Naive thymus-derived CD8-positive, alpha-beta T cell (primary cell): ENCODE data around the gene CCND1. TPM values are rescaled to one million over a fixed set of nuclear protein-coding genes. Genes with fewer than 3 reads are reported as not detected.

ENCODE experiments used
- ATAC-seq, 2 donors: fragments of 150-1000 bp; cut with Tn5 transposase in 1 of 2; sonication (Bioruptor Pico), chemical (Tn5 transposase) in 1 of 2; 1 replicate in 1 of 2; 2 replicates in 1 of 2; pipeline ENCODE4 v1.10.0; 2021; ENCODE audit warnings: mild to moderate bottlenecking in 2 of 2, moderate library complexity in 2 of 2
- POLR2A ChIA-PET: fragments of 350-600 bp; sonication (Branson Sonifier 250); formaldehyde crosslinking; loops from one replicate; lab custom pipeline; 2021; ENCODE audit warnings: antibody characterized with exemption; lab: Charles Lee
- DNase-seq, 10 donors: peaks; one replicate each; pipeline versions ENCODE4 v3.0.0 to v3.0.0-alpha.2; 2020 to 2022
- H3K27ac Mint-ChIP-seq, 10 donors: one replicate each; pipeline ENCODE4 v1.8.0; 2020 to 2022; ENCODE audit warnings: mild to moderate bottlenecking in 10 of 10, mixed read lengths in 10 of 10, moderate library complexity in 4 of 10, inconsistent platforms in 1 of 10
- H3K27me3 Mint-ChIP-seq, 5 donors: one replicate each; pipeline ENCODE4 v1.8.0; 2021 to 2022; ENCODE audit warnings: mixed read lengths in 5 of 5
- H3K36me3 Mint-ChIP-seq, 3 donors: one replicate each; pipeline ENCODE4 v1.8.0; 2020 to 2022; ENCODE audit warnings: mixed read lengths in 3 of 3, mild to moderate bottlenecking in 2 of 3, inconsistent platforms in 1 of 3
- H3K4me1 Mint-ChIP-seq, 4 donors: one replicate each; pipeline ENCODE4 v1.8.0; 2021 to 2022; ENCODE audit warnings: mixed read lengths in 4 of 4
- H3K4me3 Mint-ChIP-seq, 10 donors: one replicate each; pipeline ENCODE4 v1.8.0; 2020 to 2022; ENCODE audit warnings: mild to moderate bottlenecking in 10 of 10, mixed read lengths in 10 of 10, moderate library complexity in 6 of 10, inconsistent platforms in 1 of 10
- H3K9me3 Mint-ChIP-seq, 9 donors: one replicate each; pipeline ENCODE4 v1.8.0; 2020 to 2022; ENCODE audit warnings: mixed read lengths in 9 of 9, mild to moderate bottlenecking in 3 of 9, inconsistent platforms in 1 of 9, moderate library complexity in 1 of 9
- polyA plus RNA-seq, 3 donors: library from polyadenylated mRNA; unstranded; fragments of 300-500 nt; fragmentation: Illumina TruSeq; gene quantifications; one replicate each; pipeline ENCODE4 v1.2.3, GENCODE V29; 2021
- total RNA-seq, 8 experiments: library from RNA in 2 of 8; stranded (reverse) in 2 of 8; gene quantifications; one replicate each; pipeline ENCODE4 v1.2.3 and lab custom pipeline; 2021 to 2026

Gene CCND1
- total RNA-seq (under 1 TPM; 0.08 to 0.49 TPM), polyA plus RNA-seq (under 1 TPM; 0.03 to 0.74 (median 0.06) TPM), total RNA-seq (lab: John Stamatoyannopoulos, UW) (0 to 22.9 (median 0.63) reads per million in 6 experiments)

- POLR2A ChIA-PET = no interaction called here
- Mint-ChIP-seq H3K27me3 (peaks cover 11 to 51% (median 29%) of the 10 kb centered on the region in 5 donors), H3K9me3 (peaks cover 0 to 2% (median 0%) of the 10 kb centered on the region in 9 donors), H3K4me3 (peak within 1 kb of the TSS; percentile 68 to 91 (median 86)), H3K4me1 (peaks cover 8 to 36% (median 33%) of the 10 kb centered on the region in 4 donors), H3K36me3 (no peaks in the 10 kb centered on the region), H3K27ac (peak within 1 kb of the TSS in 4 of 10 donors; percentile 48 to 68 (median 62))
- peak in 2 of 10 donors; percentile 21 to 29 for DNase-seq
- peak; percentile 28 to 52 for ATAC-seq
Measured at GRCh38 chr11:69640995-69641581, at the start of gene CCND1. Gene CCND1, plus strand, starts transcription at chr11:69641156. Its CDS starts 158 bp downstream, at chr11:69641314.

GRCh38 chr11:69592986-69593650 lies 47.8 kb upstream of the CCND1 start:
- peaks cover 0 to 6% (median 2%) of the 10 kb centered on the region in 5 donors for H3K27me3 Mint-ChIP-seq
- no peak overlapping the region for H3K27ac Mint-ChIP-seq
- H3K4me3 Mint-ChIP-seq = no peak overlapping the region
- no peaks in the 10 kb centered on the region for H3K4me1 Mint-ChIP-seq
- ATAC-seq = no peak
- H3K9me3 Mint-ChIP-seq = no peaks in the 10 kb centered on the region
- DNase-seq = no peak
- no peaks in the 10 kb centered on the region for H3K36me3 Mint-ChIP-seq
- POLR2A ChIA-PET = no interaction called here

GRCh38 chr11:69593851-69594250 lies 47.1 kb upstream of the CCND1 start:
- POLR2A ChIA-PET = no interaction called here
- Mint-ChIP-seq H3K36me3 (no peaks in the 10 kb centered on the region), H3K9me3 (no peaks in the 10 kb centered on the region), H3K4me1 (no peaks in the 10 kb centered on the region), H3K27me3 (peaks cover 0 to 2% (median 0%) of the 10 kb centered on the region in 5 donors), H3K27ac (peak overlapping the region in 1 of 10 donors; percentile 21), H3K4me3 (no peak overlapping the region)
- ATAC-seq (no peak), DNase-seq (no peak)

- H3K27me3 Mint-ChIP-seq = peaks cover 0 to 2% (median 0%) of the 10 kb centered on the region in 5 donors
- DNase-seq = no peak
- no peak overlapping the region for H3K27ac Mint-ChIP-seq
- H3K4me3 Mint-ChIP-seq = no peak overlapping the region
- H3K36me3 Mint-ChIP-seq = no peaks in the 10 kb centered on the region
- H3K9me3 Mint-ChIP-seq = no peaks in the 10 kb centered on the region
- no peak for ATAC-seq
- POLR2A ChIA-PET = no interaction called here
- no peaks in the 10 kb centered on the region for H3K4me1 Mint-ChIP-seq
Measured at GRCh38 chr11:69594481-69594880, 46.5 kb upstream of the CCND1 start.

- no peak for ATAC-seq
- POLR2A ChIA-PET = no interaction called here
- Mint-ChIP-seq H3K4me1 (no peaks in the 10 kb centered on the region), H3K9me3 (no peaks in the 10 kb centered on the region), H3K4me3 (no peak overlapping the region), H3K27me3 (peaks cover 0 to 4% (median 2%) of the 10 kb centered on the region in 5 donors), H3K27ac (no peak overlapping the region), H3K36me3 (no peaks in the 10 kb centered on the region)
- DNase-seq = no peak
Measured at GRCh38 chr11:69595805-69596665, 44.9 kb upstream of the CCND1 start.

GRCh38 chr11:69598147-69598546 lies 42.8 kb upstream of the CCND1 start:
- no peaks in the 10 kb centered on the region for H3K4me1 Mint-ChIP-seq
- no peak for ATAC-seq
- H3K9me3 Mint-ChIP-seq = no peaks in the 10 kb centered on the region
- H3K27me3 Mint-ChIP-seq = peaks cover 5 to 25% (median 8%) of the 10 kb centered on the region in 5 donors
- POLR2A ChIA-PET = no interaction called here
- DNase-seq = no peak
- no peak overlapping the region for H3K27ac Mint-ChIP-seq
- no peak overlapping the region for H3K4me3 Mint-ChIP-seq
- no peaks in the 10 kb centered on the region for H3K36me3 Mint-ChIP-seq

GRCh38 chr11:69599502-69599901 lies 41.5 kb upstream of the CCND1 start:
- DNase-seq (no peak), ATAC-seq (no peak)
- Mint-ChIP-seq H3K27ac (no peak overlapping the region), H3K36me3 (no peaks in the 10 kb centered on the region), H3K9me3 (no peaks in the 10 kb centered on the region), H3K27me3 (peaks cover 6 to 37% (median 11%) of the 10 kb centered on the region in 5 donors), H3K4me1 (no peaks in the 10 kb centered on the region), H3K4me3 (no peak overlapping the region)
- POLR2A ChIA-PET = no interaction called here

GRCh38 chr11:69600001-69600400 lies 41.0 kb upstream of the CCND1 start:
- no peak overlapping the region for H3K27ac Mint-ChIP-seq
- no peaks in the 10 kb centered on the region for H3K36me3 Mint-ChIP-seq
- no peak overlapping the region for H3K4me3 Mint-ChIP-seq
- no peaks in the 10 kb centered on the region for H3K9me3 Mint-ChIP-seq
- ATAC-seq (no peak), DNase-seq (no peak)
- POLR2A ChIA-PET = no interaction called here
- H3K4me1 Mint-ChIP-seq = no peaks in the 10 kb centered on the region
- peaks cover 6 to 38% (median 12%) of the 10 kb centered on the region in 5 donors for H3K27me3 Mint-ChIP-seq

- POLR2A ChIA-PET = no interaction called here
- Mint-ChIP-seq H3K9me3 (peaks cover 0 to 1% (median 0%) of the 10 kb centered on the region in 9 donors), H3K4me3 (no peak overlapping the region), H3K4me1 (no peaks in the 10 kb centered on the region), H3K27me3 (peaks cover 11 to 49% (median 16%) of the 10 kb centered on the region in 5 donors), H3K36me3 (no peaks in the 10 kb centered on the region), H3K27ac (no peak overlapping the region)
- DNase-seq (no peak), ATAC-seq (no peak)
Measured at GRCh38 chr11:69601011-69601975, 39.7 kb upstream of the CCND1 start.

- Mint-ChIP-seq H3K27ac (no peak overlapping the region), H3K27me3 (peaks cover 16 to 54% (median 27%) of the 10 kb centered on the region in 5 donors), H3K36me3 (peaks cover 0 to 10% (median under 1%) of the 10 kb centered on the region in 3 donors), H3K4me1 (no peaks in the 10 kb centered on the region), H3K4me3 (no peak overlapping the region), H3K9me3 (peaks cover under 1 to 14% (median 6%) of the 10 kb centered on the region in 9 donors)
- DNase-seq = no peak
- no peak for ATAC-seq
- POLR2A ChIA-PET = no interaction called here
Measured at GRCh38 chr11:69603111-69603836, 37.7 kb upstream of the CCND1 start.

- no peak overlapping the region for H3K27ac Mint-ChIP-seq
- ATAC-seq (no peak), DNase-seq (no peak)
- H3K4me3 Mint-ChIP-seq = no peak overlapping the region
- peaks cover 0 to 18% (median 2%) of the 10 kb centered on the region in 3 donors for H3K36me3 Mint-ChIP-seq
- H3K4me1 Mint-ChIP-seq = no peaks in the 10 kb centered on the region
- peaks cover 6 to 22% (median 12%) of the 10 kb centered on the region in 9 donors for H3K9me3 Mint-ChIP-seq
- POLR2A ChIA-PET = no interaction called here
- H3K27me3 Mint-ChIP-seq = peaks cover 20 to 54% (median 29%) of the 10 kb centered on the region in 5 donors
Measured at GRCh38 chr11:69604055-69604454, 36.9 kb upstream of the CCND1 start.
